GM23338 (cell line): ENCODE data around the gene TENM3.

Experiments
- CREB1 ChIP-seq: fragments of 250-450 bp; sonication (Bioruptor Pico); IDR thresholded peaks from 2 replicates; pipeline ENCODE4 v1.5.0; 2020; ENCODE audit warnings: low read depth, mild to moderate bottlenecking, moderate library complexity
- CTCF ChIP-seq, 2 experiments: fragments of 200-600 bp in 1 of 2; sonication (generic) in 1 of 2; conservative IDR thresholded peaks; 2 replicates each; pipeline versions ENCODE4 v1.5.1 to v1.6.1; 2016 to 2017; ENCODE audit warnings: antibody characterized with exemption in 2 of 2, low read depth in 2 of 2, mild to moderate bottlenecking in 2 of 2, moderate library complexity in 1 of 2
- TF ChIP-seq, protein P1 (sequence below): IDR thresholded peaks from one replicate; pipeline ENCODE4 v1.6.1; 2018; ENCODE audit warnings: antibody characterized with exemption; ENCODE audit not compliant: unreplicated experiment

DNA sequence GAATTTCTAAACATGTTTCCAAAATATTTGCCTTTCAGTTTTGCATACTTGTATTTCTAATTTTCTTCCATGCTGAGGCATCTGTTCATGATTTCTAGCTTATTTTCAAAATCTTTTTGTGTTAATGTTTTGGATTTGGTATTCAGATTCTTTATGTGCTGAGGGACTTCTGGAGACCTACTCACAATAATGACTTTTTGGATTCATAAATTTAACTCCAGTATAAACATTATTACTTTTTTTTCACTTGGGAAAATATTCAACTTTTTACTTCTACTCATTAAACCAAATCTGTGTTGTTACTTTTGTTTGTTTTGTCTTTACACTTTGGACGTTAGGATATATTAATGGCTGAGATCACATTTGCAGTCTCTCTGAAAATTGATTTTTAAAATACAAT is 183.7 kb downstream of the TENM3 start:
- TF ChIP-seq CREB1 (no peak), CTCF (conservative IDR thresholded peaks at IDR 0.05; ENCODE audit: low read depth in 2 of 2) (no peak)
- TF ChIP-seq, protein P1, sequence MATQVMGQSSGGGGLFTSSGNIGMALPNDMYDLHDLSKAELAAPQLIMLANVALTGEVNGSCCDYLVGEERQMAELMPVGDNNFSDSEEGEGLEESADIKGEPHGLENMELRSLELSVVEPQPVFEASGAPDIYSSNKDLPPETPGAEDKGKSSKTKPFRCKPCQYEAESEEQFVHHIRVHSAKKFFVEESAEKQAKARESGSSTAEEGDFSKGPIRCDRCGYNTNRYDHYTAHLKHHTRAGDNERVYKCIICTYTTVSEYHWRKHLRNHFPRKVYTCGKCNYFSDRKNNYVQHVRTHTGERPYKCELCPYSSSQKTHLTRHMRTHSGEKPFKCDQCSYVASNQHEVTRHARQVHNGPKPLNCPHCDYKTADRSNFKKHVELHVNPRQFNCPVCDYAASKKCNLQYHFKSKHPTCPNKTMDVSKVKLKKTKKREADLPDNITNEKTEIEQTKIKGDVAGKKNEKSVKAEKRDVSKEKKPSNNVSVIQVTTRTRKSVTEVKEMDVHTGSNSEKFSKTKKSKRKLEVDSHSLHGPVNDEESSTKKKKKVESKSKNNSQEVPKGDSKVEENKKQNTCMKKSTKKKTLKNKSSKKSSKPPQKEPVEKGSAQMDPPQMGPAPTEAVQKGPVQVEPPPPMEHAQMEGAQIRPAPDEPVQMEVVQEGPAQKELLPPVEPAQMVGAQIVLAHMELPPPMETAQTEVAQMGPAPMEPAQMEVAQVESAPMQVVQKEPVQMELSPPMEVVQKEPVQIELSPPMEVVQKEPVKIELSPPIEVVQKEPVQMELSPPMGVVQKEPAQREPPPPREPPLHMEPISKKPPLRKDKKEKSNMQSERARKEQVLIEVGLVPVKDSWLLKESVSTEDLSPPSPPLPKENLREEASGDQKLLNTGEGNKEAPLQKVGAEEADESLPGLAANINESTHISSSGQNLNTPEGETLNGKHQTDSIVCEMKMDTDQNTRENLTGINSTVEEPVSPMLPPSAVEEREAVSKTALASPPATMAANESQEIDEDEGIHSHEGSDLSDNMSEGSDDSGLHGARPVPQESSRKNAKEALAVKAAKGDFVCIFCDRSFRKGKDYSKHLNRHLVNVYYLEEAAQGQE = no peak
